OCI-LY7 (cell line): ENCODE data around the gene TYW1B. TPM values are rescaled to one million over a fixed set of nuclear protein-coding genes. Genes with fewer than 3 reads are reported as not detected.
"Not testable (repeated sequence)": the region's sequence is repeated elsewhere in the genome, so short reads cannot be mapped to it uniquely, and the experiment has no call there.

Experiments used
- BruUV-seq: library from RNA; stranded (reverse); fragments of 400-500 nt; replicated peaks from 2 replicates; lab custom pipeline; 2021; lab: Mats Ljungman, UMichigan
- CTCF ChIA-PET: fragments of 300-600 bp; sonication (Branson Sonifier 250); formaldehyde crosslinking; loops from one replicate; lab custom pipeline; 2022; ENCODE audit warnings: antibody characterized with exemption; ENCODE audit not compliant: unreplicated experiment; lab: Charles Lee
- POLR2A ChIA-PET: fragments of 300-600 bp; sonication (Branson Sonifier 250); formaldehyde crosslinking; loops from one replicate; lab custom pipeline; 2022; ENCODE audit warnings: antibody characterized with exemption; lab: Charles Lee
- DNase-seq: peaks from one replicate; pipeline ENCODE4 v3.0.0-alpha.2; 2015; ENCODE audit warnings: low spot score
- H2AFZ ChIP-seq: fragments of 200-600 bp; sonication (generic), shearing (Covaris generic); 2 replicates; pipeline ENCODE4 v1.6.1; 2014; ENCODE audit warnings: mild to moderate bottlenecking, antibody characterized with exemption, low read length, moderate library complexity
- H3K27ac ChIP-seq: fragments of 200-600 bp; sonication (generic); 2 replicates; pipeline ENCODE4 v1.5.1; 2014; ENCODE audit warnings: mixed run types, low read depth, mild to moderate bottlenecking, moderate library complexity, low read length, inconsistent platforms; ENCODE audit not compliant: poor library complexity, severe bottlenecking
- H3K36me3 ChIP-seq: fragments of 200-600 bp; sonication (generic); 2 replicates; pipeline ENCODE4 v1.6.1; 2014; ENCODE audit warnings: mild to moderate bottlenecking, antibody characterized with exemption, low read length, moderate library complexity, mixed read lengths; ENCODE audit not compliant: insufficient read depth
- H3K4me1 ChIP-seq: fragments of 200-600 bp; sonication (generic); 2 replicates; pipeline ENCODE4 v1.5.1; 2014; ENCODE audit warnings: mild to moderate bottlenecking, low read length; ENCODE audit not compliant: insufficient read depth, poor library complexity, severe bottlenecking
- H3K4me2 ChIP-seq: fragments of 200-600 bp; sonication (generic); 2 replicates; pipeline ENCODE4 v1.6.1; 2014; ENCODE audit warnings: mild to moderate bottlenecking, low read length
- H3K4me3 ChIP-seq: fragments of 200-600 bp; sonication (generic); 2 replicates; pipeline ENCODE4 v1.5.1; 2014; ENCODE audit warnings: mild to moderate bottlenecking, low read depth, low read length; ENCODE audit not compliant: poor library complexity, severe bottlenecking
- H3K79me2 ChIP-seq: fragments of 200-600 bp; sonication (generic); 2 replicates; pipeline ENCODE4 v1.6.1; 2016; ENCODE audit warnings: low read depth, mild to moderate bottlenecking, low read length, moderate library complexity, mixed read lengths; ENCODE audit not compliant: insufficient read depth
- H3K9me2 ChIP-seq: fragments of 200-600 bp; sonication (generic); 2 replicates; pipeline ENCODE4 v1.6.1; 2016; ENCODE audit warnings: mild to moderate bottlenecking, low read length, mixed read lengths; ENCODE audit not compliant: insufficient read depth
- H3K9me3 ChIP-seq: fragments of 200-600 bp; sonication (generic); 2 replicates; pipeline ENCODE4 v1.6.1; 2014; ENCODE audit warnings: mild to moderate bottlenecking, mixed run types, low read length, mixed read lengths
- H4K20me1 ChIP-seq: fragments of 200-600 bp; sonication (generic); 2 replicates; pipeline ENCODE4 v1.6.1; 2014; ENCODE audit warnings: mild to moderate bottlenecking, antibody characterized with exemption, low read length, moderate library complexity, mixed read lengths; ENCODE audit not compliant: insufficient read depth
- EZH2phosphoT487 ChIP-seq: fragments of 200-600 bp; sonication (generic); IDR thresholded peaks from 2 replicates; pipeline ENCODE4 v1.6.1; 2018; ENCODE audit warnings: low read depth, borderline replicate concordance, mild to moderate bottlenecking, mixed run types, antibody characterized with exemption, low read length, moderate library complexity, mixed read lengths
- intact Hi-C: fragments of 100-400 bp; cut with micrococcal nuclease; formaldehyde crosslinking; loops from one replicate; pipeline ENCODE4 v1.10.0; 2022; ENCODE audit not compliant: unreplicated experiment
- total RNA-seq, 2 experiments: library from RNA; depleted of rRNA in 1 of 2; stranded (reverse); fragments of >200 nt in 1 of 2; shearing (Covaris generic) in 1 of 2; gene quantifications; 2 replicates each; pipeline ENCODE4 v1.2.3, GENCODE V29; 2014 to 2022
- TF ChIP-seq, protein P1 (sequence below): fragments of 200-600 bp; sonication (generic); conservative IDR thresholded peaks from 2 replicates; pipeline ENCODE4 v1.5.1; 2014; ENCODE audit warnings: mild to moderate bottlenecking, antibody characterized with exemption, low read length, moderate library complexity, mixed read lengths

The TYW1B gene
- total RNA-seq, 2 experiments from 2014 or later = 5.1 to 7.2 TPM

DNA sequence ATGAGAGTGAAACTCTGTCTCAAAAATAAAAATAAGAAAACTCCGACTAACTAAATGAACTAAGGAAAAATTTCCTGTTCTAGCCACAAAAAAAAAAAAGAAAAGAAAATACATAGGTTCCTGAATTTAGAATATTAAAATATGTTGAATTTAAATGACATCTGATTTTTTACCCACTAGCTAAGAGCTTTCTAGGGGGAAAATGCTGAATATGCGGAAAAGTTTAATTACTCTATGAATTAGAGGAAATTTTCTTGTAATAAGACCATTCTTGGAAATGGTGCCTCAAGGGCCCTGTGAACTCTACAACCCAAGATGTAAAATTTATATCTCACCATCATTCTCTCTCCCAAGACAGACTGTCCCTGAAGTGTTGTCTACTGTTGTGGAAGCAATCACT is 250.9 kb downstream of the TYW1B start:
- no peak for TF ChIP-seq EZH2phosphoT487
- TF ChIP-seq, protein P1, sequence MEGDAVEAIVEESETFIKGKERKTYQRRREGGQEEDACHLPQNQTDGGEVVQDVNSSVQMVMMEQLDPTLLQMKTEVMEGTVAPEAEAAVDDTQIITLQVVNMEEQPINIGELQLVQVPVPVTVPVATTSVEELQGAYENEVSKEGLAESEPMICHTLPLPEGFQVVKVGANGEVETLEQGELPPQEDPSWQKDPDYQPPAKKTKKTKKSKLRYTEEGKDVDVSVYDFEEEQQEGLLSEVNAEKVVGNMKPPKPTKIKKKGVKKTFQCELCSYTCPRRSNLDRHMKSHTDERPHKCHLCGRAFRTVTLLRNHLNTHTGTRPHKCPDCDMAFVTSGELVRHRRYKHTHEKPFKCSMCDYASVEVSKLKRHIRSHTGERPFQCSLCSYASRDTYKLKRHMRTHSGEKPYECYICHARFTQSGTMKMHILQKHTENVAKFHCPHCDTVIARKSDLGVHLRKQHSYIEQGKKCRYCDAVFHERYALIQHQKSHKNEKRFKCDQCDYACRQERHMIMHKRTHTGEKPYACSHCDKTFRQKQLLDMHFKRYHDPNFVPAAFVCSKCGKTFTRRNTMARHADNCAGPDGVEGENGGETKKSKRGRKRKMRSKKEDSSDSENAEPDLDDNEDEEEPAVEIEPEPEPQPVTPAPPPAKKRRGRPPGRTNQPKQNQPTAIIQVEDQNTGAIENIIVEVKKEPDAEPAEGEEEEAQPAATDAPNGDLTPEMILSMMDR = no peak
- no peak for DNase-seq
- Histone ChIP-seq H4K20me1 (no peaks in the 10 kb centered on the region), H3K9me3 (no peaks in the 10 kb centered on the region), H3K4me3 (no peak overlapping the region), H3K4me1 (no peaks in the 10 kb centered on the region), H2AFZ (no peak overlapping the region), H3K27ac (no peak overlapping the region), H3K9me2 (no peaks in the 10 kb centered on the region), H3K79me2 (no peaks in the 10 kb centered on the region), H3K4me2 (no peak overlapping the region), H3K36me3 (no peaks in the 10 kb centered on the region)
- BruUV-seq = no TSS peak
- ChIA-PET POLR2A (no interaction called here), CTCF (no interaction called here)
- intact Hi-C loops = no loop called here

DNA sequence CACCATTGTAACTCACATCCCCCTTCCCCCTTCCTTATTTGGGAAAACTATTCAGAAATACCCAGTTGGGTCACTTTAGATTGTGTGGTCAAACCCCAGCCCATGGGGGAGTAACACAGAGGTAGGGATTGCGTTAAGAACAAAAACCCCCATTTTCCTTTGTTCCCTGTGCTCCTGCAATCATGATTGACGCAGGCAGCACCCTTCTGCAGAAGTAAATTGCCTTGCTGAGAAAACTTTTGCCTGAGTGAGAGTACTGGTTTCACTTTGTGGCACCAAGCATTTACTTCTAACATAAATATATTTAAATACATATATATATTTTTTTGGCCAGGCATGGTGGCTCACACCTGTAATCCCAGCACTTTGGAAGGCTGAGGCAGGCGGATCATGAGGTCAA is 266.0 kb downstream of the TYW1B start:
- H2AFZ ChIP-seq, H3K79me2 ChIP-seq, H3K4me1 ChIP-seq, BruUV-seq, DNase-seq, H3K4me2 ChIP-seq, H3K9me2 ChIP-seq, H3K27ac ChIP-seq, H3K9me3 ChIP-seq, H3K4me3 ChIP-seq, intact Hi-C loops, H3K36me3 ChIP-seq, H4K20me1 ChIP-seq, POLR2A ChIA-PET, CTCF ChIA-PET: not testable (repeated sequence)

DNA sequence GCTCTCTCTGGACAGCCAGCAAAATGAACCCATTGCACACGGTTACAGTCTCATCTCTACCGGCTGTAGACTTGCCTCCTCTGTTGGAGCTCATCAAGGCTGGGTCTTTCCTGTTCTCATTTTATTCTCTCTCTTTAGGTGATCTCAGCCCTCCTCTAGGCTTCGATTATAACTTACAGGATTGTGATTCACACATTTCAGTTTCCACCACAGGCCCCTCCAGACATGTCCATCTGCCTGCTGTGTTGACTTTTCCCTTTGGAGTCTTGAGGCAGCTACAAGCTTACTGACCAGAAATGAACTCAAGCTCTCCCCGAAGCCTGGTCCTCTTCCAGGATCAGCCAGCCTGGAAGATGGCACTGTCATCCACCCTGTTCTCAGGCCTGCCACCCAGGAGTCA is 268.5 kb downstream of the TYW1B start:
- H3K36me3 ChIP-seq, intact Hi-C loops, CTCF ChIA-PET, H3K9me2 ChIP-seq, H3K4me3 ChIP-seq, DNase-seq, BruUV-seq, H2AFZ ChIP-seq, H3K9me3 ChIP-seq, H4K20me1 ChIP-seq, POLR2A ChIA-PET, H3K27ac ChIP-seq, H3K4me2 ChIP-seq, H3K4me1 ChIP-seq, H3K79me2 ChIP-seq: not testable (repeated sequence)

DNA sequence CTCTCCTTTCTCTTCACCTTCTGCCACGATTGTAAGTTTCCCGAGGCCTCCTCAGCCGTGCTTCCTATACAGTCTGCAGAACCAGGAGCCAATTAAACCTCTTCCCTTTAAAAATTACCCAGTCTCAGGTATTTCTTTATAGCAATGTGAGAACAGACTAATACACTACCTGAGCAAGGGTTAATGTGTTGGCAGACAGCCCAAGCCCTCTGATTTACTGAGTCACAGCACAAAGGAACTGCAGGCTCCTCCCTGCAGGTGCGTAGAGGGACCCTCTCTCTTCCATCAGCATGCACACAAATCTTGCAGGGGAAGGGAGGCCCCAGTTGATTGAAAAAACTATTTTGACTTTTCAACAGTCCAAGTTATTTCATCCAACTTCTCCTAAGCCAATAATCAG is 271.3 kb downstream of the TYW1B start:
- H3K36me3 ChIP-seq, H3K79me2 ChIP-seq, H3K9me2 ChIP-seq, H4K20me1 ChIP-seq, H3K27ac ChIP-seq, H3K4me2 ChIP-seq, H3K4me1 ChIP-seq, H3K4me3 ChIP-seq, H3K9me3 ChIP-seq, DNase-seq, CTCF ChIA-PET, POLR2A ChIA-PET, intact Hi-C loops, BruUV-seq, H2AFZ ChIP-seq: not testable (repeated sequence)

DNA sequence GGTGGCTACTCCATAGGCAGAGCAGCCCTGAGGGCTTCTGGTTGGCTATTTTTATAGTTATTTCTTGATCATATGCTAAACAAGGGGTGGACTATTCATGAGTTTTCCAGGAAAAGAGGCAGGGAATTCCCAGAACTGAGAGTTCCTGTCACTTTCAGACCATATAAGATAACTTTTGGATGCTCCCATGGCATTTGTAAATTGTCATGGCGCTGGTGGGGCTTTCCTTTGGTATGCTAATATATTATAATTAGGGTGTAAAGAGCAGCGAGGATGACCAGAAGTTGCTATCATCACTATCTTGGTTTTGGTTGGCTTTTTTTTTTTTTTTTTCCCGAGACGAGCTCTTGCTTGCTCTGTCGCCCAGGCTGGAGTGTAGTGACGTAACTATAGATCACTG is 272.8 kb downstream of the TYW1B start:
- CTCF ChIA-PET, BruUV-seq: not testable (repeated sequence)

DNA sequence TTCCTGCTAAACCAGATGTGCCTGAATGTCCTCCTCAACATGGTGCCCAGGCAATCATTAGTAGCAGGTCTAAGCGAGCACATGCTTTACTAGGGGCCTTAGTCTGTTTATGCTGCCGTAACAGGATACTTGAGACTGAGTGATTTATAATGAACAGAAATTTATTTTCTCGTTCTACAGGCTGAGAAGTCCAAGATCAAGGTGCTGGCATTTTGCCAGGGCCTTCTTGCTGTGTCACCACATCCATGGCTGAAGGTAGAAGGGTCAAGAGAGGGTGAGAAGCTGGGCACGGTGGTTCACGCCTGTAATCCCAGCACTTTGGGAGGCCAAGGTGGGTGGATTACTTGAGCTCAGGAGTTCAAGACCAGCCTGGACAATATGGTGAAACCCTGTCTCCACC is 273.6 kb downstream of the TYW1B start:
- H3K27ac ChIP-seq, intact Hi-C loops, H3K9me3 ChIP-seq, H3K9me2 ChIP-seq, H4K20me1 ChIP-seq, H3K4me3 ChIP-seq, CTCF ChIA-PET, H3K4me1 ChIP-seq, DNase-seq, BruUV-seq, H3K4me2 ChIP-seq, H3K36me3 ChIP-seq, H2AFZ ChIP-seq, H3K79me2 ChIP-seq: not testable (repeated sequence)
- POLR2A ChIA-PET = interaction anchor here (0.8 kb wide), 1 partner anchor 40 kb away, joined by 3 read pairs; no protein-coding TSS in a partner anchor

More for the DNA sequence above, 272.8 kb downstream of the TYW1B start:
- H3K9me3 ChIP-seq, H3K9me2 ChIP-seq, H3K4me1 ChIP-seq, H4K20me1 ChIP-seq, H2AFZ ChIP-seq, H3K36me3 ChIP-seq, DNase-seq, H3K79me2 ChIP-seq, H3K4me2 ChIP-seq, H3K4me3 ChIP-seq, intact Hi-C loops, H3K27ac ChIP-seq: not testable (repeated sequence)
- POLR2A ChIA-PET = interaction anchor here (0.6 to 0.7 kb wide), 2 partner anchors 9 to 1498 kb away, joined by 3 read pairs; no protein-coding TSS in a partner anchor
